Prostate gland (tissue), 2 donors: ENCODE results near the gene ST6GAL1.
A peak's percentile ranks its signal among the peaks of the same experiment; 100 is the strongest.

Experiments
- POLR2AphosphoS5 ChIP-seq: sonication (generic); formaldehyde crosslinking; IDR thresholded peaks from one replicate; pipeline ENCODE4 v1.6.1; 2017; ENCODE audit warnings: antibody characterized with exemption
- TF ChIP-seq, protein P1 (sequence below), 4 experiments: fragments of 200-600 bp in 2 of 4; fragments of 450-650 bp in 2 of 4; sonication (generic) in 2 of 4; IDR thresholded peaks; 1 replicate in 3 of 4; 2 replicates in 1 of 4; pipeline ENCODE4 v1.5.1; 2016 to 2019; ENCODE audit warnings: antibody characterized with exemption in 4 of 4, mild to moderate bottlenecking in 2 of 4, moderate library complexity in 2 of 4

DNA sequence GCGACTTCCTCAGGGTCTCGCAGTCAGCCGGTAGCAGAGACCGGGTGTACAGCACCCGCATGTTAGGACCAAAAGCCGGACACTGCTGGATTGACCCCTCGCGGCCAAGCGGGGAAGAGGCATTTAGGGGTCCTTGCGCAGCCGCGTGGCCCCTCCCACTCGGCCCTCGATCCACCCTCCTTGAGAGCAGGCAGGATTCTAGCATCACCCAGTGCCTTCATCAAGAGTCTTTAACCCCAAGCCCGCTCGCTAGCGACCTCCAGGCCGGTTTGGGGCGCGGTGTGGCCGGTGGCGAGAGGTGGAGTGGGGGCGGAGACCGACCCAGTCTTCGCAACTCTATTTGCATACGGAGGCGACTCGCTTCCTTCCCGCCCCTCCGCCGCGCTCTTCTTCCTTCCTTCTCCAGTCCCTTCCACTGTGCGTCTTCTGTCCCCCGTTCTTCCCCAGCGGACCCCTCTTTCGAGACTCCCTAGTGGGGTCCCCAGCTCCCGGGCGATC lies at the start of gene ST6GAL1:
- TF ChIP-seq, protein P1, sequence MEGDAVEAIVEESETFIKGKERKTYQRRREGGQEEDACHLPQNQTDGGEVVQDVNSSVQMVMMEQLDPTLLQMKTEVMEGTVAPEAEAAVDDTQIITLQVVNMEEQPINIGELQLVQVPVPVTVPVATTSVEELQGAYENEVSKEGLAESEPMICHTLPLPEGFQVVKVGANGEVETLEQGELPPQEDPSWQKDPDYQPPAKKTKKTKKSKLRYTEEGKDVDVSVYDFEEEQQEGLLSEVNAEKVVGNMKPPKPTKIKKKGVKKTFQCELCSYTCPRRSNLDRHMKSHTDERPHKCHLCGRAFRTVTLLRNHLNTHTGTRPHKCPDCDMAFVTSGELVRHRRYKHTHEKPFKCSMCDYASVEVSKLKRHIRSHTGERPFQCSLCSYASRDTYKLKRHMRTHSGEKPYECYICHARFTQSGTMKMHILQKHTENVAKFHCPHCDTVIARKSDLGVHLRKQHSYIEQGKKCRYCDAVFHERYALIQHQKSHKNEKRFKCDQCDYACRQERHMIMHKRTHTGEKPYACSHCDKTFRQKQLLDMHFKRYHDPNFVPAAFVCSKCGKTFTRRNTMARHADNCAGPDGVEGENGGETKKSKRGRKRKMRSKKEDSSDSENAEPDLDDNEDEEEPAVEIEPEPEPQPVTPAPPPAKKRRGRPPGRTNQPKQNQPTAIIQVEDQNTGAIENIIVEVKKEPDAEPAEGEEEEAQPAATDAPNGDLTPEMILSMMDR (IDR thresholded peaks at IDR 0.05): peak in 3 of 4 experiments; percentile 15 to 51 (median 42)
- peak; percentile 81 for TF ChIP-seq POLR2AphosphoS5
